HG02763 (cell line): ENCODE data around the gene COPS3.
A peak's percentile ranks its signal among the peaks of the same experiment; 100 is the strongest.

Experiments used
- ATAC-seq: cut with Tn5 transposase; IDR thresholded peaks from one replicate; pipeline ENCODE4 v1.9.1; 2021; ENCODE audit warnings: mild to moderate bottlenecking, moderate library complexity; ENCODE audit not compliant: unreplicated experiment

The COPS3 gene

DNA sequence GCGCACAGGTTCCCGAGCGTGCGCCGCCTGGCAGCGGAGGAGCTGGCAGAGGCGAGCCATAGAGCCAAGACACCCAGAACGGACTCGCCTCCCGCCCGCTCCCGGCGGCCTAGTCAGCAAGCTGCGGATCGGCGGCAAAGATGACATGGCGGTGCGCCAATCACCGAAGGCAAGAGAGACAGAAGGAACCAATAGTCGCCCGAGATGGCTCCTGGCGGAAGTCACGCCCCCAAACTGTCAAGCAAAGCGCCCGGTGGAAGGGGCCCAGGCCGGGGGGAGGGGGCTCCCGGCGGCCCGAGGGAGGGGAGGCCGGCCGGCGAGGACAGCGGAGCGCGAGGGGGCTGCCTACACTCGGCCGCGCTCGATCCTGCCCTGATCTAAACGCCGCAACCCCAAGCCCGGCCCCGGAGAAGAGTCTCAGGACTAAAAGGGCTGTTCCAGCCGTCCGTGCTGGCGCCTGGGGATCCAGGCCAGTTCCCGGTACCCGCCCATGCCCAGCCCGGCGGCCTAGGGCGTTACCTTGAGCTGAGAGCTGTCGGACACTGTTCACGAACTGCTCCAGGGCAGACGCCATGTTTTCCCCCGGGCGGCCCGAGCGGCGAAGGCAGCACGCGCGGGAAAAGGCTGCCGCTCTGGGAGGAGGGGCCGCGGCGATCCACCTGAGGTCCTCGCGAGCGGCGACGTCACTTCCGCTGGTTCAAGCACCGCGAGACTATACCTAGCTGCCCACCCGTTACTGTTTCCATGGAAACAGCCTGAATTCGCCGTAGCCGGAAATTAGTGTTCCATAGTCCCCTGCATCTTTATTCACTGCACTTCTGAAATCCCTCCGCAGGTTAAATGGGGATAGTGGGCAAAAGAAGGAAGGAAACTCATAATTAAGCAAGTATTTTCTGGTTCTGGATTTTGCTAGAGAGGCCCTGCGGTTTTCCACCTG lies at the start of gene COPS3:
TSS of gene COPS3 (minus strand) at position 634 of the 937 bp plus-strand sequence. CDS start at position 574, 60 bp downstream.
- ATAC-seq = peak; percentile 86

DNA sequence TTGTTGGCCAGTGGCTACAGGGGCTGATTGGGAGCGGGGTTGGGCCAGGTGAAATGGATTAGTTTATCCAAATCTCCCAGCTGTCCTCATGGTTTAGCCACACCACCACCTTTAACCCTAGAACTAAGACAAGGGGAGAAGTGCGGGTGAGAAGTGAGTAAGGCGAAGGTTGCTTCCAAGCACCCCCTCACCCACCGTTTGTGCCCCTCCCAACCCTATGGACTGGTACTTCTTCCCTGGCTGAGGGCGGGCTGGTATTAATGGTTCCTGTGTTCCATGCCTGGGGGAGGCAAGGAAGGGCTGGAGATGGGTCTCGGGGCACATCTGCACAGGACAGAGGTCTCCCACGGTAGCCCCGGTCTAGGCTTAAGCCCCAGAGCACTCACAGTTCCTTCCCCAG lies 47.2 kb upstream of the COPS3 start:
- no peak for ATAC-seq

DNA sequence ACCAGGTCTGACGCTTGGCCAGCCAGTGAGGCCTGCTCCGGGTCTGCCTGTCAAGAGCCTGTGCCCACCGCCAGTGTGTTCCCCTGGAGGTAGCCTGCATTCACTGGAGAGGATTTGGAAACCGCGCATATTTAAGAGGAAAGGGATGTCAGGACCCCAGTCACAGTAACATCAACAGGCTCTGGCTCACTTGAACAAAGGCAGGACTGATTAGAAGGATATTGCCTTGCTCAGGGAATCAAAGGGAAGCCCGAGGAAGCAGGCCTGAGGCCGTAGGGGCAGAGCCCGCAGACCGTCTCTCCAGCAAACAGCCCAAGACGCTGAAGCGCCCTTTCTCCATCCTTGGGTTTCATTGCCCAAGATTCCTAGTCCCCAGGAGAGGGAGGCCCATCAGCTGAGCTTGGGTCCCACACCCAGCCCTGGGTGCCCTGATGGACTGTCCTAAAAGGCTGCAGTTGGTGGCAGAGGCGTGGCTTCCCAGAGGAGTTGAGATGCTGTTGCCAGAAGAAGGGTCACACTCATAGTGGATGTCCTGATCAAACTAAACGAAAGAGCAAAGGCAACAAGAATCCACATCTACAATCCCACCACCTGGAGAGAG lies 45.3 kb upstream of the COPS3 start:
- ATAC-seq = no peak

DNA sequence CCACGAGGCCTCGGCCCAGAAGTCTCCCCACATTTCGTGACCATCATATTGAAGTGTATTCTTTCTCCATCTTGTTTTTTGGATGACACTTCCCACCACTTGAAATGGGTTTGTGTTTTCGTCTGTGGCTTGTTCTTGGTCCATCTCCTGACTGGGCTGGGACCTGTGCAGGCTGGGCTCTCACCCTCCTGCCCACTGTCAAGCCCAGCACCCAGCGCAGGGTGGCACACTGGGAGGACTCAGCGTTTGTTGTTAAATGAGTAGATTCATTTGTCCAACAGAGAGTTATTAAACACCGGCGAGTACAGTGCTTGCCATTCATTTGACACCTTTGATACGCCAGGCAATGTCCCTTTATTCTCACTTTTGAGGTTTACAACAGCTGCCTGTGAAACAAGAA lies 44.8 kb upstream of the COPS3 start:
- no peak for ATAC-seq

DNA sequence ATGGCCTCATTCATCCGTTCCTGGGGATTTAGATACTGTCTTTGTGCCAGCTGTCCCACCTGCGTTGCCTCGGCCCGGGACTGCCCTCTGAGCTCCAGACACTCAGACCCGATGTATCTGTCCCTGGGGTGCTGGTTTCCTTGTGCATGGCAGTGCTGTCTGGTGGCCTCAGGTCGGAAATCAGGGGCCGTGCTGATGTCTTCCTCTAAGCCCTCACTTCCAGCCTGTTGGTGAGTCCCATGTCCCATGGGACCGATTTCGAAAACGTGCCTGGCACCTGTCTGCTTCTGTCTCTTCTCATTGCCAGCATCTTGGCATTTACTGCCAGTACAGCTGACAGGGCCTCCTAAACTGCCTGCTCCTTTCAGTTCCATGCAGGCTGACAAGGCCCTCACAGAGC lies 44.2 kb upstream of the COPS3 start:
- ATAC-seq = no peak

DNA sequence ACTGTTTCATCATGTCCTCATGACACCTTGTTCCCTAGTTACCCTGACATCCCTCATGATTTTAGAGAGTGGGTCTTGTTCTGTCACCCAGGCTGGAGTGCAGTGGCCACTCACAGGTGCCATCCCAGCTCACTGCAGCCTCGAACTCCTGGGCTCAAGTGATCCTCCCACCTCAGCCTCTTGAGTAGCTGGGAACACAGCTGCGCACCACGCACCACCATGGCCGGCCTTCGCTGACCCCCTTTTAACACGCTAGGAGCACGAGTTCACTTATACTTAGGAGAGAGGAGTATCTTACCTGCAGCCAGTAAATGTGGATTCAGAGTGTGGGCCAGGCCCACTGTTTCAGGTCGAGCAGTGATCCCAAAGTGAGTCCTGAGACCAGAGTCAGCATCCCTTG lies 43.6 kb upstream of the COPS3 start:
- no peak for ATAC-seq

DNA sequence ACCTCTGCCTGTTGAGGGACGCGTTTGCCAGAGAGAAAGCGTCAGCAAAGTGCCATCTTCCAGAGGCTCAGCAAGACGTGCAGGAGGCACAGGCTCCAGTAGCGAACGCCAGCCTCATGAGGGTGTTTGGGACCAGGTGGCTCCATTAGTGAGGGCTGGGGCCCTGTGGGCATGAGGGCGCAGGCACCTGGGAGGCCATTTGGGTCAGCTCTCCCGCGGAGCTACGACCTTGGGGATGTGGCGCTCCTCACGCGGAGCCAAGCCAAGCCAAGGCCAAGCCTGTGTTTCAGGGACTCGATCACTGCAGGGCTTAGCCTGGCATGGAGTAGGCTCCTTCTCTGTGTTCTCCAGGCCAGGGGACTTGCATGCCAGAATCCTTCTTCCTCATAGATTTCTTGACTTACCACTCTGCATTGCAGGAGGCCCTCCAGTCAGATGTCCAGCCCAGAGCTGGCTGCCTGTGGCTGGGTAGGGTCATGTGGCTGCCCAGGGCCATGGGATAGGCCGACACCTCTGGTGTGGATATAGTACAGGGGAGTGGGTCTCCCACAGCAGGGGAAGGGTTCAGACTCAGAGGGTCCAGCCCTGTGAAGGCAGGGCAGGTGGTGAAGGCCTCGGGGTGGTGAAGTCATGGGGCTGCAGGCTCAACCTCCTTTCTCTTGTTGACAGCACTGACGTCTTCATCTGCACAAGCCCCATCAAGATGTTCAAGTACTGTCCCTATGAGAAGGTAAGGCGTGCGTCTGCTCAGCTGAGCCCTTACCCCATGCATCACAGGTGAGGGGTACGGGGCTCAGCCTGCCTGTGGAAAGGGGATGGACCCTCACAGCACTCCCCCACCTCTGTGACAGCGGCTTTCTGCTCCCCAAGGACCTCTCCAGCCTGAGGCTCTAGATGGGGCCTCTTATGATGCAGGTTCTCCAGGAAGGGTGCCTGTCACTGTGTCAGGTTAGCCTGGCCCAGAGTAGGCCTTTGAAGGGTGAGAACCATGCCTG lies 41.8 kb upstream of the COPS3 start:
- ATAC-seq = no peak

DNA sequence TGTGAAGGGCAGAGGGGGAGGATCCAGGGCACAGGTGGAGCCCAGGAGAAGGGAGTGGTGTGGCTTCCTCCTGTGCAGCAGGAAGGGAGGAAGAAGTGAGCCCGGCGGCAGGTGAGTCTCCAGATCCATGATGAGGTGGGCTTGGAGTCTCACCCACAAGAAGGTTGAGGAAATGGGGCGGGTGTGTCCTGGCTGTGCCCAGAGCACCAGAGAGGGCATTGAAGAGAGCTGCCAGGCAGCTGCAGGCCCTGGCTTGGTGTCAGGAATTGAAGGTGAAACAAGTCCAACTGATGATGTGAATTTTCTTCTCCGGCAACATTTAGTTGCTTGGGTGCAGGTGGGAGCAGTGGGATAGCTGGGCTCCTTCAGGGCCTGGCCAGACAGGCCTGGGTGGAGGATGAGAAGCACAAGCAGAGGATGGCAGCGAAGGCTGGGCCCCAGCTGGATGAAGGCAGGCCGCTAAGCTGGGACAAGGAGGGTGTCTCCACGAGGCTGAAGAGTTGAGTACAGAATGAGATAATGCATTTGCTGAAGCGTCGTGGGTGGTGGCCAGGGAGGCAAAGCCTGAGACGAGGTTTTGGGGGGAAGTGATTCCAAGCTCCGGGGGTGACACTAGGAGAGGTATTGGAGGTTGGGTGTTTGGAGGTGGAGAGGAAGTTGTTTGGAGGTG lies 40.4 kb upstream of the COPS3 start:
- no peak for ATAC-seq

DNA sequence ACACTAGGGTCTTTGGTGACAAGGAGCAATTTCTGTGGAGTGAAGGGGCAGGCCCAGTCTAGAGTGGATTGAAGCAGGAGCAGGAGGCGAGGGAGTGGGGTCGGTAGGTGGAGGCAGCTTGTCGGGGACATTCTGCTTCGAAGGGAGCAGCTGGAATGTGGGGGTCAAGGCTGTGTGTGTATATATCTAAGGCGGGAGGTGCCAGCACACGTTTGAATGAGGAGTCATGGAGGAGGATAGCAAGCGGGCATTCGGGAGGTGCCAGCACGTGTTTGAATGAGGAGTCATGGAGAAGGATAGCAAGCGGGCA lies 39.8 kb upstream of the COPS3 start:
- ATAC-seq = no peak

DNA sequence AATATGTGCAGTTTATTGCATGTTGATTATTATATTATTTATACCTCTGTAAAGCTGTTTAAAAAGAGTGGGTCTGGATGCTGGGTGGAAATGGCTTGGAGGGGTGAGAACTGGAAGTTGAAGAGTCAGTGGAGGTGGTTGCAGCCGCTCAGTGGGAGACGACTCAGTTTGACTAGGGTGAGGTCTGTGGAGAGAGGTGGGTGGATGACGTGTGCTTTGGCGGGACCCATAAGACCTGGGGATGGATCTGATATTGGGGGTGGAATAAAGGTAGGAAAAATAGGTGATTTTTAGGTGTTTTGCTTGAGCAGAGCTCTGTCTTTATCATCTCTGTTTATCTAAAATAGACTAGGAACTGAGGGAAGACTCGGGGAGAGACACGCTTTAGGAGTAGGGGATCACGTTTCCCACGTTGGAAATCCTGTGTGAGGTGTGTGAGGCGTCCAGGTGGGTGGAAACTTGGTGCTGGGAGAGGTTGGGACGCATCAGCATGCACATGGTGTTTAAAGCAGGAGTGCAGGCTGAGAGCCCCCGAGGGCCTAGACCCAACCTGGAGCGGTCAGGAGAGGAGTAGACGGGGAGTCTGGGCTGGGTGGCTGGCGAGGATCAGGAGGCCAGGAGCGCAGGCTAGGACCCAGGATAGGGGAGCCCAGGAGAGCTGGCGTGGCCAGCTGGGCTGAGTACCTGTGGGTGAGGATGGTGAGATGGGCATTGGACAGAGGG lies 39.3 kb upstream of the COPS3 start:
- no peak for ATAC-seq

DNA sequence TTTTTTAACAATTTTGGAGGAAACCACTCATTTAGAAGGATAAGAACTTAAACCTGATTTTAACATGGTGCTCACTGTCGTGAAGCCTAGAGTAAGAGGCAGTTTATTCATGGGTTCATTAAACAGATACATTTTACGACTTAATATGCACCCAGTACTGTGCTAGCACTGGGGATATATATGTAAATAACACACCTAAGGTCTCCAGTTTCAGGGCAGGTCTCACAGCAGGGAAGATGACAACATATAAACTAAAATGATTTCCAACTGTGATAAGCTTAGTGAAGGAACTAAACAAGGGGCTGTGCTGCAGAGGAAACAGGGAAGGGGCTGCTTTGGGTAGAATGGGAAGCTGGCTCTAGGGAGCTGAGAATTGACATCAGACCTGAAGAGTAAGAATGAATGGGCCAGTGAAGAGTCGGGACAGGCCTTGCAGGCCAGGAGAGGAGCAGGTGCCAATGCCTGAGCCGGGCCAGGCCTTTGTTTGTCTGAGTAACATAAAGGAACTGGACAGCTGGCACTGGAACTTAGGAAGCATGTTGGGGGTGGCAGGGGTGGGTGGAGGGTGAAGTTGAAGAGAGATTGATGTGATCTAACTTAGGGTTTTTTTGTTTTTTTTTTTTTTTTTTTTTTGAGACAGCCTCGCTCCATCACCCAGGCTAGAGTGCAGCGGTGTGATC lies 34.2 kb upstream of the COPS3 start:
- ATAC-seq = no peak

DNA sequence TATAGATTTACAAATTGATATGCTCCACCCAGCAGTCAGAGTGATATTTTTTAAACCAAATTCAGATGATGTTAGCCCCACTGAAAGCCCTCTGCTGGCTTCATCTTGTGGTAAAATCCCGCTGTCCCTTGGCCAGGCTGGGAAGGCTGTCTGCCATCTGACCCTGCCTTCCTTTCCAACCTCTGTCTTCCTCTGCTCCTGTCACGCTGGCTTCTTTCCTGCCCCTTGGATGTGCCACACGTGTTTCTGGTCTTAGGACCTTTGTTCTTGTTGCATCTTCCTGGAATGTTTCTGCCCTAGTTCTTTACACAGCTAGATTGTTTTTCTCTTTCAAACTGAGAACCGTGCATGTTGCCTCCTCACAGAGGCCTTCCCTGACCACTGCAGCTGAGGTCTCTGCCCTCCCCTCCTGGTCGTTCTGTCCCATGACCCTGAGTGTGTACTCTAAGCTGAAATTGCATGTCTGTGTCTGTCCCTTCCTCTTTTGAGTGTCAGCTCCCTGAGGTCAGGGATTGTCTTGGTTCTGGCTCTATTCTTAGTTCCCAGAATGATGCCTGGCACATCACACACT lies 33.5 kb upstream of the COPS3 start:
- ATAC-seq = no peak

DNA sequence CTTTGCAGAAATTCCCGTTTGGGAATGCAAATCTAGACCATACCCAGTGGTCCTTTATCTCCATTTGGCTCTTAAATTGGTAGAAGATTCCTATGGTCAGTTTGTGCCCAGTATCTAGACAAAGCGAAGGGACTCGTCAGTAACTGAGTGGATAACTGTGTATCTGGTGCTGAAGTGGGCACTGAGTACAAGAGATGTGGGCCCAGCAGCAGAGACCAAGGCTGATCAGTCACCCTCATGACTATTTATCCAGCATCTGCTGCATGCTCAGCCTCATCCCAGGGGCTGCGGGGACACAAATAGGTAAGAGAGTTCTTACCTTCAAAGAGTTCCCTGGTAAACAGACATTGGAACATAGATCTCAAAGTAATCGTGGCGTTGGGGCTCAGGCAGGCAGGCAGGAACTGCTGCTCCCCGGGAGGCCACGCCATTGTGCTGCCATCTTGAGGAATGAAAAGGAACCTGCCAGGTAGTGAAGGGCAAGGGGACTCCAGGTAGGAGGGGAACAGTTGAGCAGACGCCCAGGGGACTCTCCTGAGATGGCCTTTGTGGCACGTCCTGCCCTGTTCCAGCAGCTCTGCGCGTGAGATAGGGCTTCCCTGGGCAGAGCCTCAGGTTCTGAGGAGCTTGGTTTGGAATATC lies 32.4 kb upstream of the COPS3 start:
- ATAC-seq = no peak

DNA sequence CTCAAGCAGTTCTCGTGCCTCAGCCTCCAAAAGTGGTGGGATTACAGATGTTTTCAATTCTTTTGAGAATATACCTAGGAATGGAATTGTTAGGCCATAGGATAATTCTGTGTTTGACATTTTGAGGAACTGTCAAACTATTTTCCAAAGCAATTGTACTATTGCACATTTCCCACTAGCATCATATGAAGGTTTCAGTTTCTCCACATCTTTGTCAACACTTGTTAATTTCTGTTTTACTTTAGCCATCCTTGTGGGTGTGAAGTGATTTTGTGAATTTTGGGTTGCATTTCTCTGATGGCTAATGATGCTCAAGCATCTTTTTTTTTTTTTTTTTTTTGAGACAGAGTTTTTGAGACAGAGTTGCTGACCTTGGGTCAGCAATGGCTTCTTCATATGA lies 28.3 kb upstream of the COPS3 start:
- ATAC-seq = no peak

DNA sequence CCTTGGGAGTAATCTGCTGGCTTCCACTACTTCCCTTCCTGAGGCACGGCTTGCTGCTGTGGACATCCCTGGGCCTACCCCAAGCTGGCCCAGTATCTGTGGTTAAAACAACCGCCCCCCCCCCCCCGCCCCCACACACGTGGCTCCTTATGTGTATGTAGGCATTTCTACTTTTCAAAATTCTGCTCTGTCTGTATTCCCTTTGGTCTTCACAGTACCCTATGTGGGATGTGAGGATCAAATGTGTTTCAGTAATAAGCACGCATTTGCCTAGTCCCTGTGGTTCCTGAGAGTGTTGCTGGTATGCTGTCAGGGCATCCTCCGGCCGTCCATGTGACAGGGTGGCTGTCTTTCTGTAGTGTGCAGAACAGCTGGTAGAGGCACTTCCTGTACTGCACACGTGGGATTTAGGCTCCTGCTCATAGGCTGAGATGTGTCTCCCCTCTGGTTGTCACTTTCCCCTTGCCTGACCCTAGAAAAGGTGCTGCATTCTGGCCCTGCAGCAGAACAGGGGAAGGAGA lies 24.3 kb upstream of the COPS3 start:
- peak; percentile 64 for ATAC-seq

DNA sequence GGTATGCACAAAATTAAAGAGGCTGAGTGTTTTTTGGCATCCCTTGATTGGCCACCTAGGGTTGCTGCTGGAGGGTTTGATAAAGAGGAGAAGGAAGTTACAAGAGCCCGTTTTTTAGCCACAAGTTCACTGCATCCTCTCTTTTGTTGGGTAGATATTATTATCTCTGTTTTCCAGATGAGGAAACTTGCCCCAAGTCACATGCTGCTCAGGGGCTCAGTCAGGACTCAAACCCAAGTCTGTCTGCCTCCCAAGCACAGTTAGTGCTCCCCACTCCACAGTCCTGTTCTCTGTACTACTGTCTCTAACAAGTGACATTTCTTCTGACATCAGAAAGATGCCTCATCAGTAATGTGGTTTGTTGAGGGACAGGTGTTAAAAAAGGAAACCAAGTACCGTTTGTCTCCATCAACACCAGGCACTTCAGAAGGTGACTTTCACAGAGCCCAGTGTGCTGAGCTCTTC lies 23.5 kb upstream of the COPS3 start:
- ATAC-seq = no peak

DNA sequence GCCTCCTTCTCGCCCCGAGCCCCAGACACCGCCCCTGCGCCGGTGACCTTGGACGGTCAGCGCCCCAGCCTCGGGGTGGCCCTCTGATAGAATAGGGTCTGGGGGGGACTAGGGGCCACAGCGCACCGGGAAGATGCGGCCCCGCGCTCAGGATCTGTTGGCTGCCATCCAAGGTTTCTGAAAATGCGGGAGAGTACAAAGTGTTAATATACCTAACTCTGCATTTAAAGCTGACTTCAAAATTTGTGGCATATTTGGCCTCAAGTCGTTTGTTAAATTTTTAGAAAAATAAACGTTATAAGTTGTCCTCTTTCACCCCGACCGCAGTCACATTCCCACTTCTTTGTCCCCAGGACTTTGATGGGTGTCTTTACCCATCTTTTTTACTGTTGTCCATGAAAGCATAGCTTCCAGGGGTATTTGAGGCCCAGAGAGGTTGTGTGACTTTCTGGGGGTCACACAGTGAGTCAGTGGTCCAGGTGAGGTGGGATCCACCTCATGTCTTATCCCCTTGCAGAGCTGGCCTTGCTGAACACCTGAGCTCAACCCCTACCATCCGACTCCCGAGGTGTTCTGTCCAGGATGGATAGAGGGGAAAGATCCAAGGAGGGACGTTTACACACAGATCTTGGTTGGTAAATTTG lies 22.9 kb upstream of the COPS3 start:
- no peak for ATAC-seq
